ENCODE measurements around the gene NEXMIF.

DNA sequence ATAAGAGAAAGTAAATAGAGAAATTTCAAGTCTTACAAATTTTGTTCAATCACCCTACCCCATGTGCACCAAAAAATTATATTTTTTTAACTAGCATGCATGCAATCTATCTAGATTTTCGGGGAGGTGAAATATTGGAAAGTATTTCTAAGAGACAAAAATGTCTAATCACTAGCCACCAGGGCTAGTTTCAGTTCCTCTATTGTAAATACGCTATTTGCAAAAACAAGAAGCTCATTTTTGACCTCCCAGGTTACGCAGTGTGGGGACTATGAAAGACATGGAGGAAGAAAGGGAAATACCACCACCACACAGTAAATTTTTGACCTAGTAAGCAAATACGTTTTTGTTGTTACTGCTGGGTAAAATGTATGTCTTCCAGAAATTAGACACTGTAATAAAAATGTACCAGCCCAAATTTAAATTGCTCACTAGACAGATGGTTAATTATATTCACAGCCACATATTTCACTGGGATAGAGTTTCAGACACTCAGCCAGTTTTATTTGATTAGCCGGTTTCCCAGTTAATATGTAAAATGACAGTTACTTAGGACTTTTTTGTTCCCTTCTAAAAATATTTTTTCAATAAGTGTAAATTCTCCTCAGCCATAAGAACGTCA is 2.2 kb downstream of the NEXMIF start:
- TF ChIP-seq, protein P1, sequence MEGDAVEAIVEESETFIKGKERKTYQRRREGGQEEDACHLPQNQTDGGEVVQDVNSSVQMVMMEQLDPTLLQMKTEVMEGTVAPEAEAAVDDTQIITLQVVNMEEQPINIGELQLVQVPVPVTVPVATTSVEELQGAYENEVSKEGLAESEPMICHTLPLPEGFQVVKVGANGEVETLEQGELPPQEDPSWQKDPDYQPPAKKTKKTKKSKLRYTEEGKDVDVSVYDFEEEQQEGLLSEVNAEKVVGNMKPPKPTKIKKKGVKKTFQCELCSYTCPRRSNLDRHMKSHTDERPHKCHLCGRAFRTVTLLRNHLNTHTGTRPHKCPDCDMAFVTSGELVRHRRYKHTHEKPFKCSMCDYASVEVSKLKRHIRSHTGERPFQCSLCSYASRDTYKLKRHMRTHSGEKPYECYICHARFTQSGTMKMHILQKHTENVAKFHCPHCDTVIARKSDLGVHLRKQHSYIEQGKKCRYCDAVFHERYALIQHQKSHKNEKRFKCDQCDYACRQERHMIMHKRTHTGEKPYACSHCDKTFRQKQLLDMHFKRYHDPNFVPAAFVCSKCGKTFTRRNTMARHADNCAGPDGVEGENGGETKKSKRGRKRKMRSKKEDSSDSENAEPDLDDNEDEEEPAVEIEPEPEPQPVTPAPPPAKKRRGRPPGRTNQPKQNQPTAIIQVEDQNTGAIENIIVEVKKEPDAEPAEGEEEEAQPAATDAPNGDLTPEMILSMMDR (optimal IDR thresholded peaks at IDR 0.05 in 1 of 3, IDR thresholded peaks at IDR 0.05 in 1 of 3, conservative IDR thresholded peaks at IDR 0.05 in 1 of 3; ENCODE audit: extremely low read depth in 1 of 3, insufficient read depth in 2 of 3, low read length in 3 of 3) = no peak
- no peak for TF ChIP-seq EZH2 (IDR thresholded peaks at IDR 0.05; ENCODE audit: low read length)
